Stimulated activated CD4-positive, alpha-beta T cell treated with anti-CD3 and anti-CD28 coated beads, Interleukin-1b, Interleukin-23, amount 100 ng/mL, for 4 hours (primary cell): ENCODE measurements around the gene IRAK2.
"Not testable (repeated sequence)": the region's sequence is repeated elsewhere in the genome, so short reads cannot be mapped to it uniquely, and the experiment has no call there.

Source experiments
- DNase-seq, 2 donors: peaks; one replicate each; pipeline ENCODE4 v3.0.0-alpha.2; 2020; ENCODE audit warnings: low read depth in 2 of 2

Gene IRAK2

GRCh38 chr3:10158555-10158954, 6.2 kb upstream of the IRAK2 start:
- DNase-seq, result not testable (repeated sequence)

- no peak for DNase-seq
Observed at GRCh38 chr3:10160346-10160745, 4.4 kb upstream of the IRAK2 start.

GRCh38 chr3:10160925-10161324, 3.8 kb upstream of the IRAK2 start:
- no peak for DNase-seq

- DNase-seq, result no peak
Observed at GRCh38 chr3:10162185-10162584, 2.5 kb upstream of the IRAK2 start.

GRCh38 chr3:10164201-10164545, 546 bp upstream of the IRAK2 start:
- DNase-seq, result not testable (repeated sequence)

- DNase-seq, result no peak
Observed at GRCh38 chr3:10166213-10166604, 1.5 kb downstream of the IRAK2 start.

- DNase-seq, result no peak
Observed at GRCh38 chr3:10169000-10169496, 4.3 kb downstream of the IRAK2 start.

GRCh38 chr3:10170915-10171478, 6.3 kb downstream of the IRAK2 start:
- DNase-seq, result no peak

- no peak for DNase-seq
Observed at GRCh38 chr3:10173095-10173925, 8.6 kb downstream of the IRAK2 start.

- no peak for DNase-seq
Observed at GRCh38 chr3:10173926-10174435, 9.3 kb downstream of the IRAK2 start.

GRCh38 chr3:10175334-10175733, 10.6 kb downstream of the IRAK2 start:
- DNase-seq, result not testable (repeated sequence)

- DNase-seq, result not testable (repeated sequence)
Observed at GRCh38 chr3:10176150-10176549, 11.4 kb downstream of the IRAK2 start.

- no peak for DNase-seq
Observed at GRCh38 chr3:10177737-10178136, 13.0 kb downstream of the IRAK2 start.

GRCh38 chr3:10178892-10179291, 14.2 kb downstream of the IRAK2 start:
- DNase-seq, result no peak

- no peak for DNase-seq
Observed at GRCh38 chr3:10180289-10180688, 15.6 kb downstream of the IRAK2 start.

GRCh38 chr3:10180738-10181295, 16.1 kb downstream of the IRAK2 start:
- DNase-seq, result no peak

GRCh38 chr3:10182950-10183349, 18.2 kb downstream of the IRAK2 start:
- DNase-seq, result no peak

- no peak for DNase-seq
Observed at GRCh38 chr3:10184250-10184649, 19.5 kb downstream of the IRAK2 start.

GRCh38 chr3:10185804-10186762, 21.4 kb downstream of the IRAK2 start:
- DNase-seq, result no peak

GRCh38 chr3:10187290-10187876, 22.7 kb downstream of the IRAK2 start:
- no peak for DNase-seq

GRCh38 chr3:10187944-10188343, 23.2 kb downstream of the IRAK2 start:
- DNase-seq, result no peak
